DMS153 treated with DMSO at 0.1 percent for 48 hours (cell line): ENCODE results near the gene ZNF254.
"Not testable (repeated sequence)": the region's sequence is repeated elsewhere in the genome, so short reads cannot be mapped to it uniquely, and the experiment has no call there.

Experiments used
- DNase-seq: peaks from one replicate; lab custom pipeline; 2025; ENCODE audit not compliant: unreplicated experiment; lab: John Stamatoyannopoulos, UW

Gene ZNF254

DNA sequence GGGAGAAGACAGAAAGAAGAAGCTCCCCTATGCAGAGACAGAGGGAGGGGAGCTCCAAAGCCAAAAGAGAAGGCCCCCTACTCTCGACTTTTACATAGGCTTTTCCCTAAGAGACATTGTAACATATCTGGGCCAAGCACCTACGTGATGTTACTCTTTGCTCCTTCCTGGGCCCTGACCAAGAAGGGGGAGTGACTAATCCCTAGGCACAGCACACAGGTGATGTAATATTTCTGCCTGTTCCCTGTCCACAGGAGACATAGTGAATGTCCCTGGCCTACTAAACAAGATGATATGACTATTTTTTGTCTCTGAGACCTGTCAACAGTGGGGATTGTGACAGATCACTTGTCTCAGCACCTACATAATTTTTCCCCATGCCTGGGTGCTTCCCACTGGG is 15.9 kb upstream of the ZNF254 start:
- DNase-seq = no peak

- DNase-seq = no peak
These were observed 14.3 kb upstream of the ZNF254 start for GRCh38 chr19:24072720-24073119.

DNA sequence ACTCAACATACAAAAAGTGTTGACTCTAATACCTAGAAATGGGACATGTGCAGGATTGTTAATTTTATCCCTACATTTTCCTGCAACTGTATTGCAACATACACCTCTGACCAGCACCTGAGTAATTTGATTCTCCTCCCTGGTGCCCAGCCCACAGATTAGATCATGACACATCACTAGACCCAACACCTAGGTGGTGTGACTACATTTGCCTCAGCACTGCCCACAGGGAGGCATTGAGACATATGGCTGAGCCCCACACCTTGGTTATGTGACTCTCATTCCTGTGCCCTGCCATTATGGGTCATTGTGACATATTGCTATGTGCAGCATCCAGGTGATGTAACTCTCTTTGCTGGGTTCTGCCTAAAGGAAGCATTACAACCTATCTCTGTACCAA is 13.2 kb upstream of the ZNF254 start:
- DNase-seq = no peak

DNA sequence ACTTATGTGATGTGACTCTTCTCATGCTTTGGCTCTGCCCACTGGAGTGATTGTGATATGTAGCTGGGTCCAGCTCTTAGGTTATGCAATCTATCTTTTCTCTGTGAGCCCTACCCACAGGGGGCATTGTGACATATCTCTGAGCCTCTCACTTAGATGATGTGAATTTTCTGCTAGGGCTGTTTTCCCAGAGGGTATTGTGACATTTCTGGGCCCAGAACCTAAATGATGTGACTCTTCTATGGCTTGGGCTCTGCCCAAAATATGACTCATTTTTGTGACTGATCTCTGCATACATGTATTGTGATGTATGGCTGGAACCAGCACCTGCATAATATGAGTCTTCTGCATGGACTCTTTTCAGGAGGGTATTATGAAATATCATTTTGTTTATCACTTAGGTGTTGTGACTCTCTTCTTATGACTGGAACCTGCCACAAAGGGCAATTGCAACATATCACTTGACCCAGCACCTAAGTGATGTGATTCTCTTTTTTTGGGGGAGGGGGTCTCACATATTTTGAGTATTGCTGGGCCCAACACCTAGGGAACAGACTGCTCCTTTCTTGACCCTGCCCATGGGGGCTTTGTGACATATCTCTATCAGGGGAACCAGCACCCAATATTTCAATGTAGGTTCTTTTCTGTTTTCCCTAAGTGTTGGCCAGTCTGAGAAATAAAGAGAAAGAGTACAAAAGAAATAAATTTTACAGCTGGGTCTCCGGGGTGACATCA is 12.1 kb upstream of the ZNF254 start:
- no peak for DNase-seq

GRCh38 chr19:24075530-24075929 is 11.5 kb upstream of the ZNF254 start:
- not testable (repeated sequence) for DNase-seq

GRCh38 chr19:24078680-24079079 is 8.3 kb upstream of the ZNF254 start:
- no peak for DNase-seq

DNA sequence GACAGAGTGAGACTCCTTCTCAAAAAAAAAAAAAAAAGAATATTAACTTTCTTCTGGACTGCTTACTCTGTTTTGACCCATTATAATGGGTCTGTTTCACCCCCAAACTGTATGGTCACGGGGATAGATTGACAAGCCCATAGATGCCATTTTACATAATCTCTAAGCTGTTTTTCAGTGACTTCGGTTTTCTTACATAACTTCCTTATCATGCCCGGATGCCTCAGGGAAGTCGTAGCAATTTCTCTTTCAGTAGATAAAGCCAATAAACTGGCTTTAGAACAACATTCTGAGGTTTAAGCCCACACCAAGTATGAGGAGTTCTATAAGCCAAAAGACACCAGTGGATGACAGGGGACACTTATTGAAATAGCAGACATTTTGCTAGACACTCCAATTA is 5.9 kb upstream of the ZNF254 start:
- DNase-seq = no peak

DNA sequence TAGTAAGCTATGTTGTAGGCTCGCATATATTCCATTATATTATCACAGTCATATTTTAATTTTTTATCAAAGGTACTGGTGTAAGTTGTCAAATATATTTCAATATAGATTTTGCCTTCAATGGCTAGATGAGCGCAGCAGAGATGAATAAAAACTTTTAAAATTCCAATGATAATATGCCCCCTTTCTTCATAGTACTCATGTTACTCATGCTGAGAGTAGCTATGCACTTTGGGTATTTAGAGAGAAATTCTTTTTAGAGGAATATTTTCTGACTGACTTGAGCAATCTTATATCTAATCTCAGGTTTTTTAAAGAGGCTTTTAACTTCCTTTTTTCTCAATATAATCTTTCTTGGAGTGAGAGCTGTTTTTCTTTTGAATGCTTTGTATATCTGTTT is 11.4 kb downstream of the ZNF254 start:
- DNase-seq = no peak

DNA sequence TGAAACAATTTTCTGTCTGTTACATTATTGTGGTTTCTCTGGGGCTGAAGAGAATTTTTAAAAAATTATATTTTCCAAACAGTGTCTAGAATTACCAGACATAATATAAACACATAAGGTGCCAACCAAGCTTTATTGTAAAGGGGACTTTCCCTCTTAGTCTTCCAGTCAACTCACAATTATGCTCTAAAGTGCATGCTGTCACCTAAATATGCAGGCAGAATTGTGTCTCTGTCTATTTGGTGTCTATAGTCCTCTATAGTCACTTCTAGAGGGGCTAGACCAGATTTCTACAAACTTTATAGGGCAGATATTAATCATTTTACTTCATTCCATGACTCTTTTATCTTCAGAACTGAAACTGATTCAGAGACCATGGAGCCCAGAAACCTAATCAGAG is 12.8 kb downstream of the ZNF254 start:
- DNase-seq = no peak

DNA sequence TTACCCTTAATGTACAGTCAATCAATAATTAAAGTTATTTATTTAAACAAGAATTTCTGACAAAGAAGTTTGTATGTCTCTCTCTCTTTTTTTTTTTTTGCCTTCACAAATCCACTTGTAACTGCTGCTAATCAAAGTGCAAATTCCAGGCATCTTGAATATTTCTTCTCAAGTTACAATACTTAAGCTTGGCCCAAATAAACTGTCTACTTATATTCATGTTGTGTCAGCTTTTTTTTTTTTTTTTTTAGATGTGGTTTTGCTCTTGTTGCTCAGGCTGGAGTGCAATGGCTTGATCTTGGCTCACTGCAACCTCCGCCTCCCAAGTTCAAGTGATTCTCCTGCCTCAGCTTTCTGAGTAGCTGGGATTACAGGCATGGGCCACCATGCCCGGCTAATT is 13.6 kb downstream of the ZNF254 start:
- not testable (repeated sequence) for DNase-seq

GRCh38 chr19:24101459-24102115 is 14.6 kb downstream of the ZNF254 start:
- no peak for DNase-seq

GRCh38 chr19:24127601-24128000 is 40.6 kb downstream of the ZNF254 start:
- DNase-seq = no peak

GRCh38 chr19:24140099-24140498 is 53.1 kb downstream of the ZNF254 start:
- DNase-seq = no peak

- no peak for DNase-seq
These were observed 53.6 kb downstream of the ZNF254 start for GRCh38 chr19:24140591-24140990.

DNA sequence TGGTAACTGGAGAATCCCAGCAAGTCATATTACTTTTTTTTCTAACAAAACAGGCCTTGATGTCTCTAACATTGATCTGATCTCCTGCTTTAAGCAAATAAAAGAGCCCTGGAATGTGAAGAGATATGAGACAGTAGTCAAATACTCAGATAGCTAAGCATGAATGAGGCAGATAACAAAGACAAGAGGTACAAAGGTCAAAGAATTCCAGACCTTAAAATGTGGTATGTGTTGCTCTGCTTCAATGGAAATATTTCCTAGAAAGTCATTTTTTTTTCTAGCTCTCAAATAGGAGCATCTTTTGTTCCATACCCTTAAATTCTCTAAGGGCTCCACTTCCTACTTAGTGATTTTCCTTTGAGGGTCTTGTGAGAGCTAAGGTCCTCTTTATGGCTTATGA is 54.6 kb downstream of the ZNF254 start:
- DNase-seq = no peak

DNA sequence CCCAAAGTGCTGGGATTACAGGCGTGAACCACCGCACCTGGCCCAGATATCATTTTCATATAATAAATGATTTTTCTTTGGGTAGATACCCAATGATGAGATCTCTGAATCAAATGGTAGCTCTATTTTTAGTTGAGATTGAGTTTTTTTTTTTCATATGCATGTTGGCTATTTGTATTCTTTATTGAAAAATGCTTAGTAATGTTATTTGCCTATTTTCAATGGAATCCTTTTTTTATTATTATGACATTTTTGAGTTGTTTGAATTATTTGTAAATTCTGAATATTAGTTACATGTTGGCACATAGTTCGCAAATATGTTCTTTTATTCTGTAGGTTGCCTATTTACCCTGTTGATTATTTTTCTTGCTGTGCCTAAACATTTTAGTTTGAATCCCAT is 55.8 kb downstream of the ZNF254 start:
- no peak for DNase-seq

- DNase-seq = no peak
These were observed 72.7 kb downstream of the ZNF254 start for GRCh38 chr19:24159707-24160106.

GRCh38 chr19:24166055-24166454 is 79.1 kb downstream of the ZNF254 start:
- no peak for DNase-seq

- no peak for DNase-seq
These were observed 86.9 kb downstream of the ZNF254 start for GRCh38 chr19:24173882-24174281.

DNA sequence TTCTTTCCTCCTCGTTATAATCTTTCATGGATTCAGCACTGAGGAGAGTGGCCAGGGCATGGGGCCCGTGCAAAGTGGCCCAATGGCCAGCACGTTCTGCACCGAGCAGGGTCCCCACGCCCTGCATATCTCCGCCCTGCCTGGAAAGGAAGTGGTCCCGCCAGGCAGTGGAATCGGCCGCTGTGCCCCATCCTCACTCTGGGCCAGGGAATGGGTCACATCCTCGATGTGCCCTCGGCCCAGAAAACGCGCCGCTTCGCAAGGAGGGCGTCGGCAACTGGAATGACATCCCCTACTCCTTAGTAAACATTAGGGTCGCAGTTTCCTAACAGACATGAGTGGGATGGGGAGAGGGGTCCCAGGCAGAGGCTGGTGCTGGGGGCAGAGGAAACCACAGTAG is 90.7 kb downstream of the ZNF254 start:
- DNase-seq = no peak

DNA sequence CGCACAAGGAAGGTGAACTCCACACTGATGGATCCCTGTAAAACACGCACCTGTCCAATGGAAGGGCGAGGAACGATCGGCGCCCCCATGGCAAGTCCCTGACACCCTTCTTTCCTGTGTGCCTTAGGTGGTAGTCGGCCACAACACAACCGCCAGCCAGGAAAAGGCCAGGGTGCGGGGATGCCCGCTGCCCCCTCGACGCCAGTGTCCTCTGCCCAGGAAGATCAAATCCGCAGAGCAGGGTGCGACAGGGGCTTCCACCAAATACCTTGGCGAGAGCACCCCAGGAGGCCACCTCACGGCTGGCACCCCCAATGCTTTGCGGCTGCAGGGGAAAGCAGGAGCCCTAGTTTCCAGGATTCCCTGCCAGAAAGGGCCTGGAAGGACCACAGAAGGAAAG is 91.2 kb downstream of the ZNF254 start:
- no peak for DNase-seq
